ENCODE results near the gene DIAPH1.
A peak's percentile ranks its signal among the peaks of the same experiment; 100 is the strongest.

- peak; percentile 92 for TF ChIP-seq CTCF (conservative IDR thresholded peaks at IDR 0.05)
- TF ChIP-seq EZH2 (IDR thresholded peaks at IDR 0.05; ENCODE audit: low read depth) = no peak
Observed at GRCh38 chr5:141618804-141619554, at the start of gene DIAPH1.

Measured in PC-9 (cell line).